GM12878 (cell line): ENCODE measurements around the gene NPL. TPM values are rescaled to one million over a fixed set of nuclear protein-coding genes. Genes with fewer than 3 reads are reported as not detected.

Experiments
- ASH2L ChIP-seq: fragments of 300-600, 200-600 bp; sonication (generic); IDR thresholded peaks from 2 replicates; pipeline ENCODE4 v1.6.1; 2017; ENCODE audit warnings: low read depth, mild to moderate bottlenecking, borderline replicate concordance
- CREB1 ChIP-seq: IDR thresholded peaks from 2 replicates; pipeline ENCODE4 v1.6.1; 2012; ENCODE audit warnings: low read depth, mild to moderate bottlenecking, inconsistent platforms
- CUX1 ChIP-seq: IDR thresholded peaks from 2 replicates; pipeline ENCODE4 v1.6.1; 2012; ENCODE audit warnings: improper control_type of control experiment, low read depth, low read length; ENCODE audit not compliant: insufficient replicate concordance
- EZH2 ChIP-seq: IDR thresholded peaks from 2 replicates; pipeline ENCODE4 v1.6.1; 2012; ENCODE audit warnings: low read depth, mild to moderate bottlenecking, control low read depth, inconsistent platforms, low read length, borderline replicate concordance; ENCODE audit not compliant: control insufficient read depth
- GATAD2B ChIP-seq: fragments of 450-650 bp; conservative IDR thresholded peaks from 2 replicates; pipeline ENCODE4 v1.6.1; 2017; ENCODE audit warnings: low read depth, mild to moderate bottlenecking, moderate library complexity
- IRF5 ChIP-seq: fragments of 450-650 bp; IDR thresholded peaks from 2 replicates; pipeline ENCODE4 v1.6.1; 2017; ENCODE audit warnings: borderline replicate concordance
- JUNB ChIP-seq: IDR thresholded peaks from 2 replicates; pipeline ENCODE4 v1.6.1; 2016; ENCODE audit warnings: antibody characterized with exemption, mild to moderate bottlenecking
- KAT2A ChIP-seq: conservative IDR thresholded peaks from 2 replicates; pipeline ENCODE4 v1.6.1; 2011; ENCODE audit warnings: low read depth, low read length; ENCODE audit not compliant: control insufficient read depth
- LARP7 ChIP-seq: fragments of 450-650 bp; IDR thresholded peaks from 2 replicates; pipeline ENCODE4 v1.6.1; 2017; ENCODE audit warnings: mild to moderate bottlenecking
- MEF2A ChIP-seq: IDR thresholded peaks from 2 replicates; pipeline ENCODE4 v1.6.1; 2011; ENCODE audit warnings: low read depth, mild to moderate bottlenecking, low read length, moderate library complexity; ENCODE audit not compliant: insufficient read depth
- MTA2 ChIP-seq: fragments of 450-650 bp; IDR thresholded peaks from 2 replicates; pipeline ENCODE4 v1.6.1; 2016; ENCODE audit warnings: low read depth, mild to moderate bottlenecking, moderate library complexity
- NBN ChIP-seq: fragments of 450-650 bp; IDR thresholded peaks from 2 replicates; pipeline ENCODE4 v1.6.1; 2016
- PAX5 ChIP-seq: IDR thresholded peaks from 2 replicates; pipeline ENCODE4 v1.6.1; 2011; ENCODE audit warnings: low read depth, low read length, borderline replicate concordance
- PML ChIP-seq: IDR thresholded peaks from 2 replicates; pipeline ENCODE4 v1.6.1; 2012; ENCODE audit warnings: low read length, inconsistent platforms
- POLR2AphosphoS2 ChIP-seq: IDR thresholded peaks from 2 replicates; pipeline ENCODE4 v1.6.1; 2011; ENCODE audit warnings: low read depth, mild to moderate bottlenecking, low read length, improper control_type of control experiment, moderate library complexity
- POLR2AphosphoS5 ChIP-seq: IDR thresholded peaks from 2 replicates; pipeline ENCODE4 v1.6.1; 2011; ENCODE audit warnings: mild to moderate bottlenecking, low read length, inconsistent platforms
- RELA ChIP-seq: fragments of 450-650 bp; IDR thresholded peaks from 2 replicates; pipeline ENCODE4 v1.8.0; 2014; ENCODE audit warnings: borderline replicate concordance; ENCODE audit not compliant: partially characterized antibody
- SPI1 ChIP-seq: IDR thresholded peaks from 2 replicates; pipeline ENCODE4 v1.6.1; 2011; ENCODE audit warnings: low read depth, mild to moderate bottlenecking, low read length, moderate library complexity, borderline replicate concordance; ENCODE audit not compliant: insufficient read depth
- SUPT20H ChIP-seq: IDR thresholded peaks from 2 replicates; pipeline ENCODE4 v1.6.1; 2011; ENCODE audit warnings: low read depth, mild to moderate bottlenecking, low read length, moderate library complexity, borderline replicate concordance; ENCODE audit not compliant: control insufficient read depth
- SUZ12 ChIP-seq: fragments of 200-600 bp; sonication (generic); IDR thresholded peaks from one replicate; pipeline ENCODE4 v1.6.1; 2018; ENCODE audit warnings: antibody characterized with exemption, mild to moderate bottlenecking; ENCODE audit not compliant: unreplicated experiment
- TCF3 ChIP-seq: IDR thresholded peaks from 2 replicates; pipeline ENCODE4 v1.6.1; 2012; ENCODE audit warnings: low read depth, mild to moderate bottlenecking, low read length, borderline replicate concordance; ENCODE audit not compliant: insufficient read depth
- YBX1 ChIP-seq: fragments of 450-650 bp; IDR thresholded peaks from 2 replicates; pipeline ENCODE4 v1.6.1; 2016; ENCODE audit warnings: antibody characterized with exemption
- ZSCAN29 ChIP-seq: fragments of 450-650 bp; IDR thresholded peaks from 2 replicates; pipeline ENCODE4 v1.6.1; 2017; ENCODE audit warnings: mild to moderate bottlenecking, moderate library complexity
- polyA plus RNA-seq, 11 experiments: library from polyadenylated mRNA; depleted of rRNA in 4 of 11; unstranded in 6 of 11; stranded (reverse) in 5 of 11; fragments of >200 nt; fragmentation: Nextera tagmentation in 4 of 11; fragmentation: Illumina TruSeq in 1 of 11; extraction: Ambion mirVana in 4 of 11; extraction: Trizol in 1 of 11; gene quantifications; 1 replicate in 1 of 11; 2 replicates in 10 of 11; pipeline versions ENCODE4 v1.2.1 to v1.2.3, GENCODE V29; 2011 to 2016; ENCODE audit warnings: inconsistent platforms in 2 of 11, missing spikeins in 2 of 11, low read depth in 1 of 11
- total RNA-seq, 4 experiments: library from RNA; depleted of rRNA in 3 of 4; stranded (reverse); fragments of >200 nt in 3 of 4; fragmentation: Illumina TruSeq in 1 of 4; extraction: Trizol in 1 of 4; gene quantifications; 2 replicates each; pipeline versions ENCODE4 v1.2.1 to v1.2.3, GENCODE V29; 2013 to 2021

Gene NPL
- total and polyA plus RNA-seq, 10 of the 15 experiments (the other 5 are each of a cell fraction or from before 2014, with no cell fraction given), result 5.3 to 19.2 (median 10.0) TPM

GRCh38 chr1:182839209-182840066, 49.9 kb downstream of the NPL start, which contains the start of gene DHX9 (continued):
- TF ChIP-seq IRF5 (no peak), POLR2AphosphoS2 (peak; percentile 83; the same call in 1 of the 2 replicates), PAX5 (peak; percentile 25; the same call in 1 of the 2 replicates), SUZ12 (no peak), MEF2A (0 out of 2 replicates have a peak, but pooled peaks have one; percentile 4), ZSCAN29 (no peak), POLR2AphosphoS5 (peak; percentile 96), NBN (peak; percentile 69; the same call in 1 of the 2 replicates), JUNB (no peak), KAT2A (no peak), GATAD2B (peak; percentile 84), SUPT20H (no peak), CUX1 (no peak), MTA2 (no peak), PML (peak; percentile 97), EZH2 (no peak), SPI1 (peak; percentile 32; the same call in 1 of the 2 replicates), YBX1 (no peak), ASH2L (peak; percentile 55; the same call in 1 of the 2 replicates), CREB1 (0 out of 2 replicates have a peak, but pooled peaks have one; percentile 41), RELA (no peak), LARP7 (peak; percentile 93), TCF3 (no peak)
